Gastroesophageal sphincter (tissue), 3 donors: ENCODE data around the gene UBE2D4.
"Not testable (repeated sequence)": the region's sequence is repeated elsewhere in the genome, so short reads cannot be mapped to it uniquely, and the experiment has no call there.

Source experiments
- CTCF ChIP-seq, 4 experiments: fragments of 200-600 bp in 2 of 4; fragments of 450-650 bp in 2 of 4; sonication (generic) in 1 of 4; IDR thresholded peaks; one replicate each; pipeline ENCODE4 v1.5.1; 2017 to 2019; ENCODE audit warnings: antibody characterized with exemption in 4 of 4, mild to moderate bottlenecking in 2 of 4, moderate library complexity in 2 of 4
- EP300 ChIP-seq: sonication (generic); formaldehyde crosslinking; IDR thresholded peaks from one replicate; pipeline ENCODE4 v1.6.1; 2017; ENCODE audit warnings: antibody characterized with exemption, mild to moderate bottlenecking
- POLR2A ChIP-seq, 2 donors: fragments of 450-650 bp; IDR thresholded peaks; one replicate each; pipeline ENCODE4 v1.6.1; 2017; ENCODE audit warnings: antibody characterized with exemption in 2 of 2, mild to moderate bottlenecking in 2 of 2, moderate library complexity in 1 of 2

- TF ChIP-seq POLR2A (IDR thresholded peaks at IDR 0.05); CTCF (IDR thresholded peaks at IDR 0.05); EP300: not testable (repeated sequence)
Observed at GRCh38 chr7:43992896-43993295, 66.7 kb downstream of the UBE2D4 start.
